Stimulated activated CD8-positive, alpha-beta memory T cell treated with anti-CD3 and anti-CD28 coated beads, Interleukin-12 subunit alpha, Interleukin-12 subunit beta, amount 100 ng/mL, for 1 hour (primary cell): ENCODE results near the gene MYB.

Experiments
- DNase-seq: peaks from one replicate; pipeline ENCODE4 v3.0.0-alpha.2; 2020; ENCODE audit warnings: low read depth

Gene MYB

DNA sequence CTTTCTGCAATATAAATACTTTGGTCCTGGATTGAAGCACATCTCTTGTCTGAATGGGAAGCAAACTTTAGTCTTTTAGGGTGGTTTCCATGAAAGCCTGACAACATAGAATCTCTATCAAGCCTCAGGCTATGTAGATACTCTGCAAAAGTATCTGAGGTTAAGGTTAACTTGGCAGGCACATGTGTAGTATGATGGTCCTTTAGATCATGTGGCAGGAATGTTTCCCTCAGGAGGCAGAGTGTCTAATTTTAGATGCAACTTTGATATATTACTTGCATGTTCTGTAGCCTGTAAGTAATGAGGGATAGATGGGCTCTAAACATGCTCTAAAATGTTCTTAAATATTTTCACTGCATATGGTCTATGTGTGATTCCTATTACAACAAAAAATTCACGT is 8.2 kb downstream of the MYB start:
- no peak for DNase-seq

- no peak for DNase-seq
These were observed 10.6 kb downstream of the MYB start for GRCh38 chr6:135191508-135192255.

DNA sequence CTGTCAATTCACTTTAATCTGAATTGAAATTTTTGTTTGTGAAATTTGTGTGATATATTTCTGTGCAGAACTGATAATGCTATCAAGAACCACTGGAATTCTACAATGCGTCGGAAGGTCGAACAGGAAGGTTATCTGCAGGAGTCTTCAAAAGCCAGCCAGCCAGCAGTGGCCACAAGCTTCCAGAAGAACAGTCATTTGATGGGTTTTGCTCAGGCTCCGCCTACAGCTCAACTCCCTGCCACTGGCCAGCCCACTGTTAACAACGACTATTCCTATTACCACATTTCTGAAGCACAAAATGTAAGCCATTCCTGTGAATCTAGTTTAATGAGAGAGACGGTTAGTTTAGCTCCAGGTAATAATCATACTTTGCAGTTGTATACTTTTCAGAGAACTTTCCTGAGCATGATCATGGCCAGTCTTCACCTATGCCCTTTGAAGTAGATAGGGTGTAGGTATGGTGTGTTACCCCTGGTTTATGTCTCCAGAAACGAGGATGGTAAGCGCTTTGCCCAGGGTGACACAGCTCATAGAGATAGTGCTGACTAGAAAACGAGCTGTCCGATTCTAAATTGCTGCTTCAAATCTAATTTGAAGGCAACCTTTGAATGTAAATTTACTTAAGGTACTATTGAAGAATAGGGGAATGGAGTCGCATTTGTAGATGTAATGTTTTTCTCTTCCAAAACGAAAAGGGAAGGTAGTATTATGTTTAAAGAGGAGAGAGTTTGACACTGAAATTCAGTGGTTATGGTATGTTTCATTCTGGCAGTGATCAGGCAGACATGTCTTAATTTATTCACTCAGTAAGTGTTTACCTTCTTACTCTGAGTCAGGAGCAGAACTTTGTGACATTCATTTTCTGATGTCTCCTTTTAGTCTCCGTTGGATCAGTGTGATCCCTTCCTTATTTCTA is 11.4 kb downstream of the MYB start:
- no peak for DNase-seq

GRCh38 chr6:135193221-135193620 is 12.1 kb downstream of the MYB start:
- DNase-seq: no peak

GRCh38 chr6:135195041-135195440 is 13.9 kb downstream of the MYB start:
- no peak for DNase-seq

GRCh38 chr6:135195522-135195921 is 14.4 kb downstream of the MYB start:
- no peak for DNase-seq

- no peak for DNase-seq
These were observed 15.8 kb downstream of the MYB start for GRCh38 chr6:135196739-135197510.

GRCh38 chr6:135202836-135203235 is 21.7 kb downstream of the MYB start:
- no peak for DNase-seq

- no peak for DNase-seq
These were observed 23.8 kb downstream of the MYB start for GRCh38 chr6:135204951-135205350.

DNA sequence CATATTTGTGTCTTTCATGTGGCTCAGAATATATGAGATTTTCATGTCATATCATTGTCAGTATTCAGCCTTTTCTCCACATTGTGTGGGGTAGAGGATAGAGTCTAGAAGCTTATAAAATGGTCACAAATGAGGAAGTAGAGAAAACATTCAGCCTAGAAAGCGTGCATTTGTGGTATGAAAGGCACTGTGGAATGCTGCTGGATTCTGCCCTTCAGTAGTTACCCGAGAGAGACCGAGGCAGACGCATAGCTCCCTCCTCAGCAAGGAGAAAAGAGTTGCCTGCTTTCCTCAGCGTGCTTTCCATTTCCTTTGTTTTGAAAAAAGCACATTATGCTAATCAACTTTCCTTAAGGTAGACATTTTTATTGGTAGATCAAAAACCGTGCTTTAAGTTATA is 28.7 kb downstream of the MYB start:
- no peak for DNase-seq

- DNase-seq: no peak
These were observed 29.7 kb downstream of the MYB start for GRCh38 chr6:135210632-135211305.

- DNase-seq: no peak
These were observed 30.2 kb downstream of the MYB start for GRCh38 chr6:135211306-135211702.

DNA sequence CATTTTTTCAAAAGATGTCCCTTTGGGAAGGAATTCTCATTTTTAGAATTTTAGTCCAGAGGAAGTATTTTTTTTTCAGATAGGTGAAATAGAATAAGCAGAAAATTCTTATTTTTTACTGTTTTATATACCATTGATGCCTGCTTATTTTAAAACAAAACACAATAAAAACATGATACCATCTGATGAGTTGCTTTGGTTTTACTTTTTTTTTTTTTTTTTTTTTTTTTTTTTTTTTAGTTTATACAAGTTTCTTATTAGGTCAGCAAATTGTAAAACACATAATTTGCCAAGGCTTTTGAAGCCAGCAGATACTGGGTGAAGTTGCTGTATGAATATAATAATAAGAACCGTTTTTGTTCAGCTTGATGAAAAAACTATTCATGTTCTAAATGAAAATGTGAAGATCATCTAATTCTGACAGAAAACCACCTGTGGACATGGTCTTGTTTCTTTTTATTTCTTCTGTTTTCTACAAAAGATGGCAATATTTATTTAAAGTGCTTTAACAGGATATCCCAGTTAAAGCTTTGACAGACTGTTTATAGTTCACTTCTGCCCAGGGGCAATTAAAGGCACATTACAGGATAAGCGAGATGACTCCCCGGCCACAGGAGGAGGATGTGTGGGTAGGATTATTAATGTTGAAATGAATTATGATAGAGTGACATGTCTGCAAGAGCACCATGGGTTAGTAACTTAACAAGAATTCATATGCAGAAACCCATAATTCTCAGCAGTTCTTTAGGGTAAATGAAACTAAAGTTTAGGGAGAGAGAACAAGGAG is 31.1 kb downstream of the MYB start:
- DNase-seq: no peak

GRCh38 chr6:135212935-135213334 is 31.8 kb downstream of the MYB start:
- DNase-seq: no peak

- DNase-seq: no peak
These were observed 32.5 kb downstream of the MYB start for GRCh38 chr6:135213616-135214015.

DNA sequence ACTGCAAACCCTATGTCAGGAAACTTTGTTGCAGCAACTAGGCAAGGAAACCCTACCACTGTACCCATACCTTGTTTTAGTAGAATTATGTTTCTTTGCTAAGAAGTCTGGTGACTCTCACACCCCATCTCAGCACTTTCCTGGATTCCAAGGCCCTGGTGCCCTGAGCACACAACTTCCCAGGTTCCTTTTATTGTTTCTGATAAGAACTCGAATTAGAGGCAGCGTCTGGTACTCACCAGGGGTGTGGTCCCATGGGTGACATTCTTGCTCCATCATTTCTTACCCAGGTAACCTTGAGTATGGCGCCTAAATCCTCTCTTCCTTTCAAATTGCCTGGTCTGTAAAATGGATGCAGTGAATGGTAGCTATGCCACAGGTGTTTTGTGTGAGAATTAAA is 34.1 kb downstream of the MYB start:
- DNase-seq: no peak

DNA sequence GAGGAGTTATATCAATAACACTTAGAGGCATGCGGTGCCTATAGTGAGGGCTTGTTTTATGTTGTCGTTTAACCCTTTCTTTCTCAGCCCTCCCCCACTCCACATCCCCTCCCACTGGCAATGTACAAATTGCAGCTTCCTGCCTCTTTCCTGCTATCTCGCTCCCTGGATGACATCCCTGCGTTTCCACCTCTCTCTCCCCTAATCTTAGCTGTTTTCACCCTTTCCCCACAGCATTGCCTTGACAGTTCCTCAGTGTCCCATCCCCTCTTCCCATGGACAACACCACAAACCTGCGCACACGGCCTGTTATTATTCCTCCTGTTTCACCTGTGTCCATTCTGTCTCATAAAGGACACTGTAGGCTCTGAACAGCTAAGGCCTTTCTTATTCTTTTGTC is 34.5 kb downstream of the MYB start:
- no peak for DNase-seq

DNA sequence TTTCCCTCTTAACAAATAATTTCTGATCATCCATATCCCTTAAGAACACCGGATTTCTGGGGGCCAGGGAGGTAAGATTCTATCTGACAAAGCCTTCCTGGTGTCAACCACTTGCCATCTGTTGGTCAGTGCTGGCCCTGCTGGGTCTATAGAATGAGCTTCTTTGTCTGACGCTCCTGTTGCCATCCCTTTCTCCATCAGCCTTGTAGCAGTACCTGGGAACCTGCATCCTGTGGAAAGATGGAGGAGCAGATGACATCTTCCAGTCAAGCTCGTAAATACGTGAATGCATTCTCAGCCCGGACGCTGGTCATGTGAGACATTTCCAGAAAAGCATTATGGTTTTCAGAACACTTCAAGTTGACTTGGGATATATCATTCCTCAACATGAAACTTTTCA is 36.6 kb downstream of the MYB start:
- DNase-seq: no peak

DNA sequence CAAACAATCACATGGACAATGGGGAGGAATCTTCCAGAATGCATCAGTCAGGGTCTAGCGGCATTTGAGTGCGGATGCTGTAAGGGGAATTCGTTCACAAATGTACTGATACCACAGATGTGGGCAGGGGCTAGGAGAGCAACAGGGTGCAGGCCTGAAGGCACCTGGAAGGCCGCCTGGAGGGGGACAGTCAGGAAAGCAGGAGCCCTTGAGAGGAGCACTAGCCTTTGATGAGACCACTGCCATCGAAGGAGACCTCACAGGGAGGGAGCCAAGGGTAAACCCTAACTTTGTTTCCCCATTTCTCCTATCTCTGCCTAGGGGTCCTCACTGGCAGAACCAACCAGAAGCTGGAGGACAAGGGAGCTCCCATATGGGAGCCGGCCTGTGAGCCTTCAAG is 38.2 kb downstream of the MYB start:
- no peak for DNase-seq

DNA sequence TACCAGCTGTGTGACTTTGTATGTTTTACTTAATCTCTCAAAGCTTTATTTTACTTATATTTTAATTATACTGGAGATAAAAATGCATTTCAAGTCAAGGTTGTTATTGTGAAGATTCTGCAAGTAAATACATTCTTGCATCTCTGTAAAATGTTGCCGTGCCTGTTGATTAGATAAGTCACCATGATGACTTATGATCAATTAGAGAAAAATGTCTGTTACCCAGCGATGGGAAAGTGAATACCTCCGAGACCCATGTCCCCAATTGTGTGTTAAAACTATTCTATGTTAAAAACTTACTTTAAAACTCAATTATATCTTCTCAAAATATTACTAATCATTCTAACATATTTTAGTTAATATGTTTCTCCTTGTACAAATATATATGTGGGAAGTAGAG is 39.9 kb downstream of the MYB start:
- DNase-seq: no peak

- DNase-seq: no peak
These were observed 40.4 kb downstream of the MYB start for GRCh38 chr6:135221505-135221904.
